HG03521 (cell line): ENCODE data around the gene UNC13B.
"Not testable (repeated sequence)": the region's sequence is repeated elsewhere in the genome, so short reads cannot be mapped to it uniquely, and the experiment has no call there.

ENCODE experiments used
- ATAC-seq: cut with Tn5 transposase; IDR thresholded peaks from one replicate; pipeline ENCODE4 v1.9.1; 2021; ENCODE audit warnings: mild to moderate bottlenecking, moderate library complexity; ENCODE audit not compliant: unreplicated experiment

The UNC13B gene

DNA sequence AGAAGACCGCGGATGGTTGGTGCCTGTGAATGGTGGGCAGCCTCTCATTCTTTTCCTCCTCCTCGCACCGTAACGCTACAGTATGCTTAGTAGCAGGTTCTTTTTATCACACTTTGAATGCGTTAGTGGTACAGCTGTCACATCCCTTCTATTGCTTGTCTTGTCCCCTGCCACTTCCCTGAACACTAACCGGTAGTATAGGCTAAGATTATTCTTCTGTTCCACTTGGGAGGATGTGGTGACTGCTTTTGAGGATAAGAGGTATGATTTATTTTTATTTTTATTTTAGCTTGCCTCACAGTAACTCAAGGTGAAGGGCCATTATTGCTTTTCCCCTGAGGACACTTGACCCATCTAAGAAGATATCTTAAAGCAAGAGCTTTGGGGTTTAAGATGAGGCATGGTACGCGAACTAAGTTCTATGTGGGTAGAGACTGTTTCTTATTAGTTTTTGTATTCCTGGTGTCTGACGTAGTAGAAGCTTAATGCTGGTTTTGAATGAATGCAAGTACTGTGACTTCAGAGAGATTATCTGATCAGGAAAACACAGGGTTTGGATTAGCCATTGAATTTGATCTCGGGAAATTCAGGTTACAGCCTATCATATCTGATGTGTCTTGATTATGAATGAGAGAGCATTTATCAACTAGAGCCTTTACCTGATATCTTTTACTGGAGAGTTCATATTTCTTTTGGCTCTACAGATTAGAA lies 951 bp downstream of the UNC13B start:
- no peak for ATAC-seq

DNA sequence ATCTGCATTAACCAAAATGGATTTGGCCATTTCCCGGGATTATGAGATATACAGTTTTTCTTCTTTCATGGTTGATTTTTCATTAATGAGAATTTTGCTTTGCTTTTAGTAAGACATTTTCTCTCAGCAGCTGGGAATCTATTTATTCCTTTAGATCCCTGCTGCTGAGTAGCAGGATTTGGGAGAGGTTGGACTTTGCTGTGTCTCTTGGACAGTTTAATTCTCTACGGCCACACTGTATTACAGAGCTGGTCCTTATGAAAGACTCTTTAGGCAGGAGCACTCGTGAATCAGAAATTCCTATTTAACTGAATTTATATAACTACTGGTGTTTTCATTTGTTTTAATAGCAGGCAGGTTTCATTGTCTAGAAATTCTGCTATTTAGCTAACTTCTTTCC lies 1.6 kb downstream of the UNC13B start:
- ATAC-seq: no peak

DNA sequence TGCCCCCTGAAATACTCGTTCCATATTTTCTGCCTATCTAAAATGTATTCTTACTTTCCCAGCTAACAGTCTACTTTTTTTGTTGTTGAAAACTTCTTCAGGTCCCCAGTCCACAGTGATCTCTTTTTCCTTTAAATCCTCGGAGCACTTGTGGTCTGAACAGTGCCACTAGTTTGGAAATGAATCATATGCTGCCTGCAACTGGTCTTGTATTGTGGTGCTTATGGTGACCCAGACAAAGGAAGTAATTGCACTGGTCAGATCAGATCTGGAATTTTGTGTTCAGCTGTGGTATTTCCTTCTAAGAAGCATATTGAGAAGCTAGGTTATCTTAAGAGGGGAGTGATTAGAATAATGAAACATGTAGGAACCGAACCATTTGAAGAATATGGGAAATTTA lies 2.9 kb downstream of the UNC13B start:
- no peak for ATAC-seq

GRCh38 chr9:35167429-35167828 lies 5.6 kb downstream of the UNC13B start:
- ATAC-seq: not testable (repeated sequence)

DNA sequence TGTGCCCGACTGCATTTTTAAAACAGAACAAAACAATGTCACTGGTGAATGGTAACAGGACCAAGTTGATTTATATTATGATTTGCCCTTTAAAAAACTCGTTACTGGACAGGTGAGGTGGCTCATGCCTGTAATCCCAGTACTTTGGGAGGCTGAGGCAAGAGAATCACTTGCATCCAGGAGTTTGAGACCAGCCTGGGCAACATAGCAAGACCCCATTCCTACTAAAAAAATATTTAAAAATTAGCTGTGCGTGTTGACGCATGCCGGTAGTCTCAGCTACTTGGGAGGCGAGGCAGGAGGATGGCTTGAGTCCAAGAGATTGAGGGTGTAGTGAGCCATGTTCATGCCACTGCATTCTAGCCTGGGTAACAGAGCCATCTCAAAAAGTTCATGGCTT lies 7.2 kb downstream of the UNC13B start:
- no peak for ATAC-seq

GRCh38 chr9:35172878-35173277 lies 11.1 kb downstream of the UNC13B start:
- ATAC-seq: no peak

DNA sequence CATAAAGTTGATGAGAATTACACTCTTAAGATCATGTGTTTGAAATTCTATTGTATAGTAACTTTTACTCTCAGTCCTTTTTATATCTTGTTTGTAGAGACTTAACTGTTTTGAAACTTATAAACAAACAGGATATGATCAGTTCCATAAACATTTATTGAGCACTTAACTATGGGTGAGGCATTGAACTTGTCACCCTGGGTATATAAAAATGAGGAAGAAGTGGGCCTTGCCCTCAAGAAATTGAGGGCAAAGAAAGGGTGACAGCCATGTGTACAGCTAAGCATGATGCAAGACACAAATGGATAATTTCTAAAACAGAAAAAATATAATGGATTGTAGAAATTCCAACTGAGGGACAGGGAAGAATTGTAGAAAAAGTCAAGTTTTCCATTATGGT lies 15.7 kb downstream of the UNC13B start:
- no peak for ATAC-seq

DNA sequence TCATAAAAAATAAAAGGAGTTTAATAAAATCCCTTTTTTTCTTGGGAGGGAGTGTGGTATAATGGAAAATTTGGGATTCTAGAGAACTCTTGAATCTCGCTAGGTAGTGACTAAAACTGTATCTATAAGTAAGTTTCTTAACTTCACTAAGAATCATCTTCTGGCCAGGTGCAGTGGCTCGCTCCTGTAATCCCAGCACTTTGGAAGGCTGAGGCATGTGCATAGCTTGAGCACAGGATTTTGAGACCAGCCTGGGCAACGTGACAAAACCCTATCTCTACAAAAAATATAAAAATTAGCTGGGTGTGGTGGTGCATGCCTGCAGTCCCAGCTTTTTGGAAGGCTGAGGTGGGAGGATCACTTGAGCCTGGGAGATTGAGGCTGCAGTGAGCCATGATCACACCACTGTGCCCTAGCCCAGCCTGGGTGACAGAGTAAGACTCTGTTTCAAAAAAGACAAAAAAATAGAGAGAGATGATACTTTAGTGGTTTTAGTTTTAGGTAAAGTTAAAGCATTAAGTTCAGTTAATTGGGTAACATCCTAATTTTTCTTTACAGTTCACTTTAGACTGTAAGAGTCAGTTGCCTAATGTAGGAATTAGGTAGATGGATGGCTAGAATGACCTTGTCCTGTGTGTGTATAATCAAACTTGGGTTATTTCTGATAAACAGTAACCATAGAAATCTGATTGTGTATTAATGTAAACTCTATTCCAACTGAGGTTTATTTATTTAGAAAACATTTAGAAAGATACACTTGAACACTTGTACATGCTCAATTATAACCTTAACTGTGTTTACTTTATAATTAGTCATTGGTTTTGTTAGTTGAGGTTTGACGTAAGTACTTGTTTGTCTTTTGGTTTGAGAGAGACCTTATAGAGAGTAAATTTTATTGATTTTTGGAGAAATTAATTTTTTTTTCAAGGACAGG lies 17.8 kb downstream of the UNC13B start:
- no peak for ATAC-seq

- no peak for ATAC-seq
These were observed 19.0 kb downstream of the UNC13B start for GRCh38 chr9:35180801-35181200.

DNA sequence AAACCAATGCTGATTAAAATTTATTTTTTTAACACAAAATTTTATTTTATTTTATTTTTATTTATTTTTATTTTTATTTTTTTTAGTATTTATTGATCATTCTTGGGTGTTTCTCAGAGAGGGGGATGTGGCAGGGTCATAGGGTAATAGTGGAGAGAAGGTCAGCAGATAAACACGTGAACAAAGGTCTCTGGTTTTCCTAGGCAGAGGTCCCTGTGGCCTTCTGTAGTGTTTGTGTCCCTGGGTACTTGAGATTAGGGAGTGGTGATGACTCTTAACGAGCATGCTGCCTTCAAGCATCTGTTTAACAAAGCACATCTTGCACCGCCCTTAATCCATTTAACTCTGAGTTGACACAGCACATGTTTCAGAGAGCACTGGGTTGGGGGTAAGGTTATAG lies 20.6 kb downstream of the UNC13B start:
- ATAC-seq: not testable (repeated sequence)

DNA sequence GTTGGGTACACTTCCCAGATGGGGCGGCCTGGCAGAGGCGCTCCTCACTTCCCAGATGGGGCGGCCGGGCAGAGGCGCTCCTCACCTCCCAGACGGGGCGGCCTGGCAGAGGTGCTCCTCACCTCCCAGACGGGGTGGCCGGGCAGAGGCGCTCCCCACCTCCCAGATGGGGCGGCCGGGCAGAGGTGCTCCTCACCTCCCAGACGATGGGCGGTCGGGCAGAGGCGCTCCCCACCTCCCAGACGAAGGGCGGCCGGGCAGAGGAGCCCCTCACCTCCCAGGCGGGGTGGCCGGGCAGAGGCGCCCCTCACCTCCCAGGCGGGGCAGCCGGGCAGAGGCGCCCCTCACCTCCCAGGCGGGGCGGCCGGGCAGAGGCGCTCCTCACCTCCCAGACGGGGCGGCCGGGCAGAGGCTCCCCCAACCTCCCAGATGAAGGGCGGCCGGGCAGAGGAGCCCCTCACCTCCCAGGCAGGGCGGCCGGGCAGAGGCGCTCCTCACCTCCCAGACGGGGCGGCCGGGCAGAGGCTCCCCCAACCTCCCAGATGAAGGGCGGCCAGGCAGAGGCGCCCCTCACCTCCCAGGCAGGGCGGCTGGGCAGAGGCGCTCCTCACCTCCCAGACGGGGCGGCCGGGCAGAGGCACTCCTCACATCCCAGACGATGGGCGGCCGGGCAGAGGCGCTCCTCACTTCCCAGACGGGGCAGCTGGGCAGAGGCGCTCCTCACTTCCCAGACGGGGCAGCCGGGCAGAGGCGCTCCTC lies 21.4 kb downstream of the UNC13B start:
- ATAC-seq: not testable (repeated sequence)

GRCh38 chr9:35183755-35184480 lies 22.1 kb downstream of the UNC13B start:
- not testable (repeated sequence) for ATAC-seq

- ATAC-seq: no peak
These were observed 24.7 kb downstream of the UNC13B start for GRCh38 chr9:35186524-35186923.

DNA sequence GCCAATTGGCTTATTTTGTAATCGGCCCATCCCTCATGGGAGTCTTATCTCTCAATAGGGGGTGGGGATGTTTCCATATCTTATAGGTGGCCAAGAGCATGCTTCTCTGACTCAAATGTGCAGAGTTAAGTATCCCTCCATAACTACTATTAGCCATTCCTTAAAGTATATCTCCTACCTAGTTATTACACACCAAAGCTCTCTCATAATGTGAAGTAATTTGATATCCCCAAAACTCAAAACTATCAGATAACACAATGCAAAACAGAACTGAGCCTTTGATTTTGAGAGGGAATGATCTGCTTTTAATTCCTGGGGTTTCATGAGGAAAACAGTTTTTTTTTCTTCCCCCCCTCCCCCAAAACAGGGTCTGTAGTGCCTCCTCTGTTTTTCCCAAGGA lies 28.4 kb downstream of the UNC13B start:
- ATAC-seq: no peak

DNA sequence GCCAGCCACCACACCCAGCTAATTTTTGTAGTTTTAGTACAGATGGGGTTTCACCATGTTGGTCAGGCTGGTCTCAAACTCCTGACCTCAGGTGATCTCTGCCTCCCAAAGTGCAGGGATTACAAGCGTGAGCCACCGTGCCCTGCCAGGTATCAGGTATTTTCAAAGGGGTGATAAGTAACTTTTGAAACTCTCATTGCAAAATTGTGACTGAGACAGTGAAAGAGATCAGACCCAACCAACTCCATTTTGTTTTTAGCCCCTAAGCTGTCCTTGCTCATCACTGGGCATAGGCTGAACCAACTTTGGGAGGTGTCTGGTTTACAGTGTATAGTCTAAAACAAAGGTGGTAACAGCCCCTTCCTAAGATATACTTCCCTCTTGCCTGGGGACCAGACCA lies 29.3 kb downstream of the UNC13B start:
- no peak for ATAC-seq

DNA sequence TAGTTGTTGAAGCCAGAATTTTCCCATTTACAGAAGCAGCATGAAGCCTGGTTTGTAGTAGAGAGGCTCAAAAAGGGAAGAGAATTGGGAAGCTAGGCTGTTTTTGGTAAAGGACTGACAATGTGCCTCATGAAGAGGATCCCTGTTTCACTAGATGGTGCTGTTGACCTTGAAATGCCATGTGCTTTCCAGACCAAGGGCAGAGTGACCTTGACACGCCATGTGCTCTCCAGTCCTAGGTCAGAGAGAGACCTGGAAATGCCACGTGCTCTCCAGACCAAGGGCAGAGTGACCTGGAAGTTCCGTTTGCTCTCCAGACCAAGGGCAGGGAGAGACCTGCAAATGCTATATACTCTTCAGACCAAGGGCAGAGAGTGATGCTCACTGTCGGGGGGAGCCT lies 32.0 kb downstream of the UNC13B start:
- ATAC-seq: no peak

- ATAC-seq: no peak
These were observed 33.9 kb downstream of the UNC13B start for GRCh38 chr9:35195683-35196082.

DNA sequence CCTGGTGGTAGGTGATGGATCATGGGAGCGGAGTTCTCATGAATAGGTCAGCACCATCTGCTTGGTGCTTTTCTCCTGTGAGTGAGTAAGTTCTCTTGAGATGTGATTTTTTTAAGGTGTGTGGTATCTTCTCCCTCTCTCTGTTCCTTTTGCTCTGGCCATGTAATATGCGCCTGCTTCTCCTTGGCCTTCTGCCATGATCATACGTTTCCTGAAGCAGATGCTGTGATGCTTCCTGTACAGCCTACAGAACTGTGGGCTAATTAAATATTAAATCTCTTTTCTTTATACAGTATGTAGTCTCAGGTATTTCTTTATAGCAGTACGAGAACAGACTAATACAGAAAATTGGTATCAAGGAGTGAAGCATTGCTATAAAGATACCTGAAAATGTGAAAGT lies 36.4 kb downstream of the UNC13B start:
- no peak for ATAC-seq

DNA sequence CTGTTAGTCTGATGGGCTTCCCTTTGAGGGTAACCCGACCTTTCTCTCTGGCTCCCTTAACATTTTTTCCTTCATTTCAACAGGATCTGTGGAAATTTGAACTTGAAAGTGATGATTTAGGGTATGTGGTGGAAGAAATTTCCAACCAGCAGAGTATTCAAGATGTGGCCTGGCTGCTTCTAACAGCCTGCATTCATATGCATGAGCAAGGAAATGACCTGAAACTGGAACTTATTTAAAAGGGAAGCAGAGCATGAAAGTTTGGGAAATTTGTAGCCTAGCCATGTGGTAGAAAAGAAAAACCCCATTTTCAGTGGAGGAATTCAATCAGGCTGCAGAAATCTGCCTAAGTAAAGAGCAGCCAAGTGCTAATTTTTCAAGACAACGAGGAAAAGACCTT lies 41.7 kb downstream of the UNC13B start:
- no peak for ATAC-seq

GRCh38 chr9:35205340-35205739 lies 43.5 kb downstream of the UNC13B start:
- no peak for ATAC-seq

DNA sequence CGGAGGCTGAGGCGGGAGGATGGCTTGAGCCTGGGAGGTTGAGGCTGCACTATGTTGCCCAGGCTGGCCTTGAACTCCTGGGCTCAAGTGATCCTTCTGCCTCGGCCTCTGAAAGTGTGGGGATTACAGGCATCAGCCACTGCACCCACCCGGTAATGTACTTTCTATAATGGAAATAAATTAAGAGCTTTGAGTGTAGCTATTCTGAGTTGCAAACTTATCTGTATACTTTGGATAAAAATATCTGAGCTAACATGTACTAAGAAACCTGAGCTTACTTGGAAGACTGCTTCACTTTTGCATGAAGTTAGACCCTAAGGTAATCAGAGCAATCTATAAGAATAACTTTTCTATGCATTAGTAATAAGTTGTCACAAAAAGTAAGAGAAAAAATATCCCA lies 50.0 kb downstream of the UNC13B start:
- ATAC-seq: no peak
